Immature natural killer cell (primary cell): ENCODE data around the gene GAS6. TPM values are rescaled to one million over a fixed set of nuclear protein-coding genes. Genes with fewer than 3 reads are reported as not detected.

ENCODE experiments used
- DNase-seq, 3 donors: peaks; one replicate each; pipeline ENCODE4 v3.0.0; 2022; ENCODE audit warnings: mixed read lengths in 1 of 3
- H3K27ac Mint-ChIP-seq, 6 donors: one replicate each; pipeline ENCODE4 v1.8.0; 2020; ENCODE audit warnings: mixed read lengths in 6 of 6, mild to moderate bottlenecking in 5 of 6, inconsistent platforms in 4 of 6, moderate library complexity in 3 of 6
- H3K27me3 Mint-ChIP-seq, 3 donors: one replicate each; pipeline ENCODE4 v1.8.0; 2020 to 2021; ENCODE audit warnings: low read depth in 3 of 3, mild to moderate bottlenecking in 3 of 3, mixed read lengths in 3 of 3, moderate library complexity in 3 of 3, inconsistent platforms in 1 of 3
- H3K36me3 Mint-ChIP-seq, 3 donors: one replicate each; pipeline ENCODE4 v1.8.0; 2020; ENCODE audit warnings: mixed read lengths in 3 of 3, inconsistent platforms in 2 of 3, mild to moderate bottlenecking in 2 of 3
- H3K4me1 Mint-ChIP-seq, 2 donors: one replicate each; pipeline ENCODE4 v1.8.0; 2020; ENCODE audit warnings: inconsistent platforms in 2 of 2, mild to moderate bottlenecking in 2 of 2, mixed read lengths in 2 of 2, moderate library complexity in 1 of 2
- H3K4me3 Mint-ChIP-seq, 5 donors: one replicate each; pipeline ENCODE4 v1.8.0; 2020; ENCODE audit warnings: mild to moderate bottlenecking in 5 of 5, mixed read lengths in 5 of 5, inconsistent platforms in 3 of 5, moderate library complexity in 3 of 5
- H3K9me3 Mint-ChIP-seq, 6 donors: one replicate each; pipeline ENCODE4 v1.8.0; 2020; ENCODE audit warnings: mild to moderate bottlenecking in 6 of 6, mixed read lengths in 6 of 6, inconsistent platforms in 4 of 6, moderate library complexity in 3 of 6
- polyA plus RNA-seq, 3 donors: library from polyadenylated mRNA; unstranded; fragments of 300-500 nt; fragmentation: Illumina TruSeq; gene quantifications; one replicate each; pipeline ENCODE4 v1.2.3, GENCODE V29; 2021

The GAS6 gene
- polyA plus RNA-seq, 3 donors from 2014 or later, result 1.0 to 1.2 TPM; not detected in 1

DNA sequence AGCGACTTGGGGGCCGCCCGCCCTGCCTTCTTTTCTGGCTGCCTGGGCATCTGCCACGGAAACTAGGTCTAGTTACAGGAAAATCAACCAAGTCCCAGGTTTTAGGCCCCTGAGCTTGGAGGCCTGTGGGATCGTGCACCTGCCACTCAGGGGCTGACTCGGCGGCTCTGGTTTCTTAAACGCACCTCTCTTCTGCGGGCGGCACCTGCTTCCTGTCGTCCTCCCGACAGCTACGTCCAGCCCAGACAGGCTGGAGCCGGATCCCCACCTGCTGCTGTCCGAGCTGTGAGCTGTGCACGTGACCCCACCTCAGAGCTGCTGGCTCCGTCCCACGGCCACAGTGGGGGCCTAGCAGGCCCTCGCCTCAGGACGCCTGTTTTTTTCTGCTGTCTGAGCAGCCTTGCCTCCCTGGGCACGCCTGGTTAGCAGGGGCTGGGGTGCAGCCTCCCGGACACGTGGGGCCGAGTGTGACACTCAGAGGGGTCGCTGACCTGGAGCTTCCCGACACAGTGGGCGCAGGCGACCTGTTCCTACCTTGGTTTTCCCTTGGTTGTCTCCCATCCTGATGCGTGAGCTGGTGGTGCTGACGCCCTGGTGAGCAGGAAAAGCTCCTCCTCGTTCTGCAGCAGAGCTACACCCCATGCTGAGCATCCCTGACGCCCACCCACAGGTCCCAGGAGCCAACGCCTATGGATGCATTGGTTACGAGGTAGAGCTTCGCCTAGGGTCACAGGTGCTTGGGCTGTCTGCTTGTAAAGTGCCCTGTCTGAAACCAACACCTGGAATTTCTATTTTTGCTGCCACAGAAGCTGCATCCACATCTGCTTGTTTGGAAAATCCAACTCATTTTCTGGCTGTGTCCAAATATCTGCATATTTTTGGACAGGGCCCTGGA is 87.4 kb downstream of the GAS6 start:
- Mint-ChIP-seq H3K9me3 (no peaks in the 10 kb centered on the region), H3K4me3 (no peak overlapping the region), H3K4me1 (peaks cover 0 to 6% of the 10 kb centered on the region in 2 donors), H3K27ac (no peak overlapping the region), H3K36me3 (no peaks in the 10 kb centered on the region), H3K27me3 (peaks cover 5 to 11% (median 8%) of the 10 kb centered on the region in 3 donors)
- no peak for DNase-seq

DNA sequence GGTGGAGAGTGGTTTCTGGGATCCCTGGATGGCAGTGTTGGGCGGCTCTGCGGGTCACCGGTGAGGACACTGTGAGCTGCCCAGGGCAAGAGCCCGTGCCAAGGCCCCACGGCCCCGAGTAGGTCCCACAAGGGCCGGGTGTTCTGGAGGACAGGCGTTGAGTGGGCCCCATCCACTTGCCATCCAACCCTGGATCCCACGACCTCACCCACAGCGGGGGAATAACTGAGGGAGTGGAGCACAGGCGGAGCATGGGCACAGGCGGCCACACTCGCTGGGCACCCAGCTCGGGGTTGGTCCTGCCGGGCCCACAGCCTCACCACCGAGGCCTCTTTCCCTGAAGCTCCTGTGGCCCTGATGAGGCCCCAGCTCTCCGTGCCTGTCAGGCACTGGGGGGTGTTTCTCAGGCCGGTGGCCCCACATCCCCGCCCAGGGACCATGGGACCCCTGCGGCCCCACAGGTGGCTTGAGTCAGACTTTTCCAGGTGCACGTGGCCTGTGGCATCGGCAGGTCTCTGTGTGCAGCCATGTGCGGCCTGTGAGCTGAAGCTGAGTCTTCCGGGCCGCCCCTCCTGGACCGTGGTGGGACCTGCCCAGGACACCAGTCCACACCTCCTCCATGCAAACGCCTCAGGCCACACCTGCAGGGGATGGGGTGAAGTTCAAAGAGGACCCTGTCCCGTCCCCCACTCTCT is 88.3 kb downstream of the GAS6 start:
- Mint-ChIP-seq H3K4me3 (no peak overlapping the region), H3K4me1 (peaks cover 0 to 6% of the 10 kb centered on the region in 2 donors), H3K27ac (no peak overlapping the region), H3K27me3 (peaks cover 5 to 11% (median 7%) of the 10 kb centered on the region in 3 donors), H3K9me3 (no peaks in the 10 kb centered on the region), H3K36me3 (no peaks in the 10 kb centered on the region)
- DNase-seq, result no peak

DNA sequence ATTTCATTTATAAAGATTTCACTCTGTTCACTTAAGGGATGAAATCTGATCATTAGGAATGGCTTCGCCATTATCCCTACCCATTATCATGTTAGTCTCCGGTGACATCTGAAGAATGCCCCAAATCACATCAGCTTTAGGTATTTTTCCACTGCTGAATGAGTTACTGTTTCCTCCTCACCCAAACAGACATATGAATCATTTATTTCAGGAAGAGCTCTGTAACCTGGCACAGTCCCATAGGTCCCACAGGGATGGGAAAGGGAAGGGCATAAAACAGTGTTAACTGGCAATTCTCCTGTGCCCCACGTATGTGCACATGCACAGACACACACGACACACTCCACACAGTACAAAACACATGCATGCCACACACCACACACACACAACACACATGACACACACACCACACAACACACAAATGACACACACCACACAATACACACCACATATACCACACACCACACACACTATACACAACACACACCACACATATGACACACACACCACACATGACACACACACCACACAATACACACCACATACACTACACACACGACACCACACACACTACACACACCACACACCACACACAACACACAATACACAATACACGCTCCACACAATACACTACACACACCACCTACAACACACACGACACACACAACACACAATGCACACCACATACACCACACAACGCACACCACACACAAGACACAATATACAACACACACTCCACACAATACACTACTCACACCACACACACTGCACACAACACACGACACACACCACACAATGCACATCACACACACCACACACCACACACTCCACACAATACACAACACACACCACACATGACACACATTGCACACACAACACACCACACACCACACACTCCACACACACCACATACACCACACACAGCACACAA is 89.4 kb downstream of the GAS6 start:
- no peak overlapping the region for H3K4me3 Mint-ChIP-seq
- H3K9me3 Mint-ChIP-seq, result no peaks in the 10 kb centered on the region
- peaks cover 0 to 6% of the 10 kb centered on the region in 2 donors for H3K4me1 Mint-ChIP-seq
- H3K27me3 Mint-ChIP-seq, result peaks cover 5 to 11% (median 7%) of the 10 kb centered on the region in 3 donors
- no peak for DNase-seq
- H3K36me3 Mint-ChIP-seq, result no peaks in the 10 kb centered on the region
- no peak overlapping the region for H3K27ac Mint-ChIP-seq

DNA sequence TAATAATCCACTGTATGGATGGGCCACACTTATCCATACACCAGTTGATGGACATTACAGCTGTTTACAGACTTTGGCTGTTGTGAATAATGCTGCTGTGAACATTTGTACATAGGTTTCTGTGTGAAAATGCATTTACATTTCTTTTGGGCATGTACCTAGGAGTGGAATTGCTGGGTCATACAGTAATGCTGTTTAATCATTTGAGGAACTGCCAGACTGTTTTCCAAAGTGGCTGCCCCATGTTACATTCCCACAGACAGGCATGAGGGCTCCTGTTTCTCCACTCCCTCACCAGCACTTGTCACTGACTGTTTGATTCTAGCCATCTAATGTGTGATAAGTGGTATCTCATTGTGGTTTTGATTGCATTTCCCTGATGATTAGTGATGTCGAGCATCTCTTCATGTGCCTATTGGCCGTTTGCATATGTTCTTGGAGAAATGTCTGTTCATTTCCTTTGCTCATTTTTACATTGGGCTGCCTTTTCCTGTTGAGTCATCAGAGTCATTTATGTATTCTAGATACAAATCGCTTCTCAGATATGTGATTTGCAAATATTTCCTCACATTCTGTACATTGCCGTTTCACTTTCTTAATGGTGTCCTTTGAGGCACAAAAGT is 92.1 kb downstream of the GAS6 start:
- Mint-ChIP-seq H3K9me3 (no peaks in the 10 kb centered on the region), H3K36me3 (no peaks in the 10 kb centered on the region), H3K4me3 (no peak overlapping the region), H3K4me1 (peaks cover 0 to 6% of the 10 kb centered on the region in 2 donors), H3K27me3 (peaks cover 0 to 3% (median 2%) of the 10 kb centered on the region in 3 donors), H3K27ac (no peak overlapping the region)
- no peak for DNase-seq

DNA sequence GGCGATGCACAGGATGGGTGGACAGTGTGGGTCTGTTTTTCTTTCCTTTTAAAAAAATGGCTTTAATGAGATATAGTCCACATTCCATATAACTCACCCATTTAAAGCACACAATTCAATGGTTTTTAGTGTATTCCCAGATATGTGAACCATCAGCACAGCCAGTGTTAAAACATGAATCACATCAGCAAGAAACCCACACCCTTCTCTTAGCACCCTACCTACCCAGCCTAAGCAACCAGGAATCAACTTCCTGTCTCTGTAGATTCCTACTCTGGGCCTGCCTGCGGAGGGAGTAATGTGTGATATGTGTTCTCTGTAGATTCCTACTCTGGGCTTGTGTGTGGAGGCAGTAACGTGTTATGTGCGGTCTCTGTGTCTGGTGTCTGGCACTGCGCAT is 92.9 kb downstream of the GAS6 start:
- H3K4me3 Mint-ChIP-seq, result no peak overlapping the region
- H3K36me3 Mint-ChIP-seq, result no peaks in the 10 kb centered on the region
- no peaks in the 10 kb centered on the region for H3K9me3 Mint-ChIP-seq
- peaks cover 0 to 6% of the 10 kb centered on the region in 2 donors for H3K4me1 Mint-ChIP-seq
- no peak overlapping the region for H3K27ac Mint-ChIP-seq
- no peak for DNase-seq
- H3K27me3 Mint-ChIP-seq, result peaks cover 0 to 3% (median 3%) of the 10 kb centered on the region in 3 donors

Other genes starting within 250 kb of the GAS6 start
- not detected for gene ATP4B, start 205.9 kb downstream of the GAS6 start, polyA plus RNA-seq
- not detected for gene GRK1, start 196.9 kb downstream of the GAS6 start, polyA plus RNA-seq
- not detected for gene TMEM255B, start 104.8 kb downstream of the GAS6 start, polyA plus RNA-seq
- gene C13orf46, start 110.0 kb upstream of the GAS6 start, polyA plus RNA-seq, result 1 to 10 TPM in 1 of 3 donors, under 1 TPM in 1, not detected in 1; 0.07 to 1.1 TPM